ENCODE measurements around the gene TMEM221.
"Not testable (repeated sequence)": the region's sequence is repeated elsewhere in the genome, so short reads cannot be mapped to it uniquely, and the experiment has no call there.

Gene TMEM221

GRCh38 chr19:17448131-17448967 lies at the start of gene TMEM221:
TSS of gene TMEM221 (minus strand) at chr19:17448668. CDS start at chr19:17448462, 206 bp downstream.
- DNase-seq, result peak; percentile 67

- no peak for DNase-seq
Observed at GRCh38 chr19:17497149-17497798, 48.8 kb upstream of the TMEM221 start.

GRCh38 chr19:17496337-17496997 lies 48.0 kb upstream of the TMEM221 start:
- peak; percentile 84 for DNase-seq

GRCh38 chr19:17495639-17496296 lies 47.3 kb upstream of the TMEM221 start:
- DNase-seq, result no peak

GRCh38 chr19:17491287-17491686 lies 42.8 kb upstream of the TMEM221 start:
- no peak for DNase-seq

GRCh38 chr19:17490411-17490810 lies 41.9 kb upstream of the TMEM221 start:
- peak; percentile 60 for DNase-seq

- DNase-seq, result no peak
Observed at GRCh38 chr19:17489392-17490030, 41.0 kb upstream of the TMEM221 start.

- peak; percentile 87 for DNase-seq
Observed at GRCh38 chr19:17488593-17489391, 40.3 kb upstream of the TMEM221 start.

- no peak for DNase-seq
Observed at GRCh38 chr19:17487284-17488121, 39.0 kb upstream of the TMEM221 start.

- DNase-seq, result no peak
Observed at GRCh38 chr19:17486545-17487240, 38.2 kb upstream of the TMEM221 start.

DNA sequence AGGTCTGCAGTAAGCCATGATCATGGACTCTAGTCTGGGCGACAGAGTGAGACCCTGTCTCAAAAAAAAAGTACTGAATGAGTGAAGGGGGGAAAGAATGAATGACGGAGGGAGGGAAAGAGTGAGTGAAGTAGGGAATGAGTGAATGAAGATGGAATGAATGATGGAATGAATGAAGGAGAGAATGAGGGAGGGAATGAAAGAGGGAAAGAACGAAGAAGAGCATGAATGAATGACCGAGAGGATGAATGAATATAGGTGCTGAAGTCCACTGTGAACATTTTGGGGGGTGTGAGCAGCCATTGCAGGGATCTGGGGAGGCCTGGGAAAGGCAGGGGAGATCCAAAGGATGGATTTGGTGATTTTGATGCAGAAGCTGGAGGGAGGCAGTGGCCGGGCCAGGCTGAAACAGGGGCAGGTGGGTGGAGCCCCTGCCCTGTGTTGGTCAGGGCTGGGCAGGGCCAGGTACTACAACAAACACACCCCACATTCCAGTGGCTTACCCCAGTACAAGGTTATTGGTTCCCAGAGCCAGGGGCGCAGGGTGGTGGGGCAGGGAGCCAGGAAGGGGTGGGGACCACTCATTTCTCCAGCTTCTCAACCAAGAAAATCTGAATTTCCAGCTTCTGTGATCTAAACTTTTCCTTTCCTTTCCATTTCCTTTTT lies 36.2 kb upstream of the TMEM221 start:
- DNase-seq, result no peak

DNA sequence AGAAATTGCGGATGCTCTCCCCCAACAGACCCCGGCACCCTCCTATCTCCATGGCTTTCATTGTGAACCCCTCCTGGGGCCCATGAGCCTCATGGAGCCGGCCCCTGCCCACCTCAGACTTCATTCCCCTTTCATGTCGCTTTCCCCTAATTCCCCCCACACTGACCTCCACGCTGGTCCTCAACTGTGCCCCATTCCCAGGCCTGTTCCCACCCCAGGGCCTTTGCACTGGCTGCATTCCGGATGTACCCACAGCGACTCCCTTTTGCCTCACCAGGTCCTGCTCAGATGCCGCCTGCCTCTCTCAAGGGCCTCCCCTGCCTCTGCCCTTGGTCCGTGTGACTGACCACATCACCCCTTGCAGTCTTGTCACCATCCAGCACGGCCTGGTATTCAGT lies 35.1 kb upstream of the TMEM221 start:
- DNase-seq, result no peak

GRCh38 chr19:17482877-17483604 lies 34.6 kb upstream of the TMEM221 start:
- DNase-seq, result no peak

GRCh38 chr19:17481986-17482385 lies 33.5 kb upstream of the TMEM221 start:
- no peak for DNase-seq

DNA sequence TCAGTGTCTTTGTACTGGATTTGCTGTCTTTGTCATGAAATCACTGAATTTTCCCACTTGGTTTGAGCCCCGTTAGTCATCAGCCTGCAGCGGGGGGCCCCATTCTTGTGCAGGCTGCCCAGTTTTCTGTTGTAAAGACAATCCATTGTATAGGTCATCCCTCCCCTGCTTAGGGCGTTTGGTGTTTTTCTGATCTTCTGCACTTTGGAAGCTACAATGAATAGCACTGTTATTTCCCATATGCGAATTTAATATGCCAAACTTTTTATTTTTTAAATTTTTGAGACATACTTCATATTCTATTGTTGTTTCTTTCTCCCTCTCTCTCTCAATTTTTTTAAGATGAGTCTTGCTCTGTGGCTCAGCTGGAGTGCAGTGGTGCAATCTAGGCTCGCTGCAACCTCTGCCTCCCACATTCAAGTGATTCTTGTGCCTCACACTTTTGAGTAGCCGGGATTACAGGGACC lies 30.9 kb upstream of the TMEM221 start:
- no peak for DNase-seq

DNA sequence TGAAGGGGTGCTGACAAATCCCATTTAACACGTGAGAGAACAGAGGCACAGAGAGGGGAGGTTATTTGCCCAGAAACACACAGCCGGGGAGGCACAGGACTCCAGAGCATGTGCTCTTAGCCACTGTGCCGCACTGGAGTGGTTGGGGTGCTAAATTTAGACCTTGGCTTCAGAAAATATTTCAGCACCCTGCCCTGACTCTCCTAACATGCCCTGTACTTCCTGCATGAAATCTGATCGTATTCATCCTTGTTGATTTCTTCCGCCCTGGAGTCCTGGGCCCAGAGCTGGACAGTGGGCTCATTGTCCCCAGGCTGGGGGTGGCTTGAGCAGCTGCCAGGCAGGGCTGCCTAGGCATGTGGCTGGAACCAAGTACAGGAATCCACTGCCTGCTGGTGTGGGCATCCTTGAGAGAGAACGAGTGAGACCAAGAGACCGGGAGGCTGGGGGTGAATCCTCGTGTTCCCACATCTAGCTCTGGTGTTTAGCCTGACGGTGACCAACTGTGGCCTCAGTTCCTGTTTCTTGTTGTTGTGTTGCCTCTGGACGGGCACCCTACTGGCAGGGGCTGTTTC lies 27.2 kb upstream of the TMEM221 start:
- DNase-seq, result no peak

DNA sequence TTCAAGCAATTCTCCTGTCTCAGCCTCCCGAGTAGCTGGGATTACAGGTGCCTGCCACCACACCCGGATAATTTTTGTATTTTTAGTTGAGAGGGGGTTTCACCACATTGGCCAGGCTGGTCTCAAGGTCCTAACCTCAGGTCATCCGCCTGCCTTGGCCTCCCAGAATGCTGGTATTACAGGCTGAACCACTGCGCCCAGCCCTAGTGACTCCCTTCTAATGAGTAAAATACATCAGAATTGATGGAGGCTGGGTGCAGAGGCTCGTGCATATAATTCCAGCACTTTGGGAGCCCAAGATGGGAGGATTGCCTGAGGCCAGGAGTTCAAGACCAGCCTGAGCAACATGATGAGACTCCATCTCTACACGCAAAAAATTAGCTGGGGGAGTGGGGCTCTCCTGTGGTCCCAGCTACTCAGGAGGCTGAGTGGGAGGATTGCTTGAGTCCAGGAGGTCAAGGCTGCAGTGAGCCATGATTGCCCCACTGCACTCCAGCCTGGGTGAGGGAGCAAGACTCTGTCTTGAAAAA lies 26.6 kb upstream of the TMEM221 start:
- not testable (repeated sequence) for DNase-seq

GRCh38 chr19:17473041-17473440 lies 24.6 kb upstream of the TMEM221 start:
- DNase-seq, result no peak

All from CD4-positive, alpha-beta T cell treated with Interleukin-17A for 1 hour (primary cell).